WERI-Rb-1 (cell line): ENCODE data around the gene OSBPL6.
A peak's percentile ranks its signal among the peaks of the same experiment; 100 is the strongest.

Experiments
- DNase-seq: peaks from one replicate; pipeline ENCODE4 v3.0.0-alpha.2; 2020
- H3K27ac ChIP-seq: fragments of 250-450 bp; sonication (Bioruptor Pico); 2 replicates; pipeline ENCODE4 v1.5.1; 2020; ENCODE audit warnings: mild to moderate bottlenecking, moderate library complexity
- H3K27me3 ChIP-seq: fragments of 250-450 bp; sonication (Bioruptor Pico); 2 replicates; pipeline ENCODE4 v1.5.1; 2021; ENCODE audit warnings: mild to moderate bottlenecking, low read depth, moderate library complexity; ENCODE audit not compliant: insufficient read depth, severe bottlenecking
- H3K36me3 ChIP-seq: fragments of 250-450 bp; sonication (Bioruptor Pico); 2 replicates; pipeline ENCODE4 v1.5.1; 2020; ENCODE audit warnings: mild to moderate bottlenecking, moderate library complexity
- H3K4me3 ChIP-seq: 2 replicates; pipeline ENCODE4 v1.5.1; 2011; ENCODE audit warnings: low read depth, mild to moderate bottlenecking, control low read depth, low read length
- H3K9me3 ChIP-seq: fragments of 250-450 bp; sonication (Bioruptor Pico); 2 replicates; pipeline ENCODE4 v1.5.1; 2021; ENCODE audit warnings: mild to moderate bottlenecking, moderate library complexity; ENCODE audit not compliant: severe bottlenecking
- TF ChIP-seq, protein P1 (sequence below): IDR thresholded peaks from 2 replicates; pipeline ENCODE4 v1.5.1; 2011; ENCODE audit warnings: low read depth, mild to moderate bottlenecking, control low read depth, inconsistent platforms, low read length

Gene OSBPL6

DNA sequence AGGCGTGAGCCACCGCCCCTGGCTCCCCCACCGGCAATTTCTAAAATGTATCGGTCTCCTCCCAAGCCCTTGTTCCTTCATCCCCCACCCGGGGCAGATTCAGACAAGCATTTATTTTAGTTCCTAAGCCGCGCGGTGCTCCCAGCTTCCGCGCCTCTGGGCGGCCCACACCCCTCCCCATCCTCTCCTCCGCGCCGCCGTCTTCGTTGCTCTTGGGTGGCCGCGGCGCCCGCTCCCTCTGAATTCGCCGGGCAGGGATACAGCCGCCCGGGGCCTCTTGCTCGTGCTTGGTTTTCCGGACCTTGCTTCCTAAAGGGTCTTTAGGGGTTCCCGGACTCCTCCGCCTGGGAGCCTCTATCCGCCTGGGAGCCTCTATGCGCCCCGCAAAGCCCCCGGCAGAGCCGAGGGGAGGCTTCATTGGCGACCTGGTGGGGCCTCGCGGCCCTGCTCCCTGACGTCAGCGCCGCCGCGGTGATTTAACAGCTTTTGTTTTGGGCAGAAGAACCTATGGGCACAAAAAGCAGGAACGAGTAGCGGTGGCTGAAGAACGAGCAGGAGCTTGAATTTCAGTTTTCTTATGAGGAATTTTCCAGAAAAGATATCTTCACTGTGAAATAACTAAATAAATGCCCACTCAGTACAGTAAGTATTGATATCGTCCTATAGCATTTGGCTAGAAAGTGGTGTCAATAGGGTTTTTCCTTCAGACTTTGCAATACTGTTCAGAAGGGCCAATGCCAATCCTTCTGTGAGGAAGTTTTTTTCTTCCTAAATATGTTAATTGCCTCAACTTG lies 219.4 kb downstream of the OSBPL6 start:
- peak overlapping the region; percentile 99 for H3K27ac ChIP-seq
- TF ChIP-seq, protein P1, sequence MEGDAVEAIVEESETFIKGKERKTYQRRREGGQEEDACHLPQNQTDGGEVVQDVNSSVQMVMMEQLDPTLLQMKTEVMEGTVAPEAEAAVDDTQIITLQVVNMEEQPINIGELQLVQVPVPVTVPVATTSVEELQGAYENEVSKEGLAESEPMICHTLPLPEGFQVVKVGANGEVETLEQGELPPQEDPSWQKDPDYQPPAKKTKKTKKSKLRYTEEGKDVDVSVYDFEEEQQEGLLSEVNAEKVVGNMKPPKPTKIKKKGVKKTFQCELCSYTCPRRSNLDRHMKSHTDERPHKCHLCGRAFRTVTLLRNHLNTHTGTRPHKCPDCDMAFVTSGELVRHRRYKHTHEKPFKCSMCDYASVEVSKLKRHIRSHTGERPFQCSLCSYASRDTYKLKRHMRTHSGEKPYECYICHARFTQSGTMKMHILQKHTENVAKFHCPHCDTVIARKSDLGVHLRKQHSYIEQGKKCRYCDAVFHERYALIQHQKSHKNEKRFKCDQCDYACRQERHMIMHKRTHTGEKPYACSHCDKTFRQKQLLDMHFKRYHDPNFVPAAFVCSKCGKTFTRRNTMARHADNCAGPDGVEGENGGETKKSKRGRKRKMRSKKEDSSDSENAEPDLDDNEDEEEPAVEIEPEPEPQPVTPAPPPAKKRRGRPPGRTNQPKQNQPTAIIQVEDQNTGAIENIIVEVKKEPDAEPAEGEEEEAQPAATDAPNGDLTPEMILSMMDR = no peak
- DNase-seq = peak; percentile 83
- no peaks in the 10 kb centered on the region for H3K36me3 ChIP-seq
- peak overlapping the region; percentile 57 for H3K4me3 ChIP-seq
- no peaks in the 10 kb centered on the region for H3K27me3 ChIP-seq
- H3K9me3 ChIP-seq = no peaks in the 10 kb centered on the region

GRCh38 chr2:178414266-178415247 lies 220.2 kb downstream of the OSBPL6 start:
- peak overlapping the region; percentile 99 for H3K27ac ChIP-seq
- TF ChIP-seq, protein P1 = peak; percentile 95
- no peaks in the 10 kb centered on the region for H3K9me3 ChIP-seq
- H3K27me3 ChIP-seq = no peaks in the 10 kb centered on the region
- peak overlapping the region; percentile 57 for H3K4me3 ChIP-seq
- no peaks in the 10 kb centered on the region for H3K36me3 ChIP-seq
- peak; percentile 94 for DNase-seq

GRCh38 chr2:178415979-178416378 lies 221.7 kb downstream of the OSBPL6 start:
- Histone ChIP-seq H3K27ac (no peak overlapping the region), H3K9me3 (no peaks in the 10 kb centered on the region), H3K36me3 (no peaks in the 10 kb centered on the region), H3K27me3 (no peaks in the 10 kb centered on the region), H3K4me3 (no peak overlapping the region)
- TF ChIP-seq, protein P1 = no peak
- DNase-seq = no peak

DNA sequence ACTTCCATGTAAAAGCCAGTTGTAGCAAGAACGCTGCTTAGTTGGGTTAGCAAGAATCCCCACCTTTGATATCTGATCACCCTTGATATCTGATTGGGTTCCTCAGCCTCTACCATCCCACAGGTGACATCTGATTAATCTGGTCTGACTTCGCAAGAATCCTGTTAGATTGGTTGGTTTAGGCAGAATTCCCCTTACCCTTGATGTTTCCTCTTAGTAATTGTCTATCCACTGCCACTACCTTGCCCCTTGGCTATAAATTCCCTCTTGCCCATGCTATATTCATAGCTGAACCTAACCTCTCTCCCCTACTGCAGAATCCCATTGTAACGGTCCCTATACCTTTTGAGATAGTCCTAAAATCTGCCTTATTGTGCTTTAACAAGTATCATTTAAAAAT lies 223.6 kb downstream of the OSBPL6 start:
- DNase-seq = no peak
- Histone ChIP-seq H3K27me3 (no peaks in the 10 kb centered on the region), H3K36me3 (no peaks in the 10 kb centered on the region), H3K27ac (no peak overlapping the region), H3K4me3 (no peak overlapping the region), H3K9me3 (no peaks in the 10 kb centered on the region)
- TF ChIP-seq, protein P1 = no peak

- no peaks in the 10 kb centered on the region for H3K36me3 ChIP-seq
- H3K9me3 ChIP-seq = no peaks in the 10 kb centered on the region
- DNase-seq = no peak
Measured at GRCh38 chr2:178418426-178418825, 224.1 kb downstream of the OSBPL6 start.

More at GRCh38 chr2:178418426-178418825, 224.1 kb downstream of the OSBPL6 start:
- Histone ChIP-seq H3K27me3 (no peaks in the 10 kb centered on the region), H3K4me3 (no peak overlapping the region), H3K27ac (no peak overlapping the region)
- TF ChIP-seq, protein P1 = no peak
